NCI-H2081 treated with DMSO at 0.1 percent for 48 hours (cell line): ENCODE data around the gene CCL7.
"Not testable (repeated sequence)": the region's sequence is repeated elsewhere in the genome, so short reads cannot be mapped to it uniquely, and the experiment has no call there.

Experiments
- DNase-seq: peaks from one replicate; lab custom pipeline; 2025; lab: John Stamatoyannopoulos, UW

Gene CCL7

DNA sequence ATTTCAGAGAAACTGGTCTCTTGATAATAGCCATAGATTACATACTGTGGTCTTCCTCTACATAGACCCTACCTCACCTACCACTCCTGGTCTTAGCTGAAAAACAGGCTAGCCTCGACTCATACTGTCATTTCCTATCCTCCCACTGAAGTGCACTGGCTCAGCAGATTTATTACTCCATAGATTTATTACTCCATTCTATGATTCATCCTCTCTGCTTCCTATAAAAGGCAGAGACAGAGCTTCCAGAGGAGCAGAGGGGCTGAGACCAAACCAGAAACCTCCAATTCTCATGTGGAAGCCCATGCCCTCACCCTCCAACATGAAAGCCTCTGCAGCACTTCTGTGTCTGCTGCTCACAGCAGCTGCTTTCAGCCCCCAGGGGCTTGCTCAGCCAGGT lies at the start of gene CCL7:
CCL7 (plus strand) TSS at position 253 of the 400 bp plus-strand sequence; CDS start at position 323, 70 bp downstream.
- DNase-seq: no peak

DNA sequence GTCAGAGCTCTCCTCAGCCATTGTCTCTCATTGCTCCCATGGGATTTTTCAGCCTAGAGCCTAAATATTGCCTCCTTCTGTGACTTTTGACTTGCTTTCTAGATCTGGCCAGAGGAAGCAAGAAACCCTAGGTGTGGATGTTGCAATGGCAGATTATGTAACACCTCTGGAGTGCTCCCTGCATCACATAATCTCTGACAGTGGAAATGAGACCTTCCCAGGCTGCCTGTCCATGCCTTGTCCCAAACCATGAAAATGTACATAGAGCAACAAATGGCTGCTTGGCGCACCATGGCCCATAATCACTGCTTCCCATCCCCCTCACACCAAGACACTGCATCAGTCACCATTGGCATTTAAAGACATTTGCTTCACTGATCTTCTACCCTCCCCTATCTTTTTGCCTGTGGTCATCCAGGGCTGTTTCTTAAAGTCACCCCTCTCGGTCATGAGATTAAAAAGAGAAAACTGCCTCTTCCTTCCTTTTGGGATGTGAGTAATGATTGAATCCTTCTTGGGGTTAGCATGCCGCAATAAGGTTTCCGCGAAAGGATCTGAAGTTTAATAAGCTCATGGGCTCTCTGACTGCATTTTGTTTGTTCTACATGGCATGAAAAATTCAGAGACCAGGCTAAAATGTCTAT lies 49.1 kb upstream of the CCL7 start:
- DNase-seq: no peak

- no peak for DNase-seq
Measured at GRCh38 chr17:34221411-34221810, 48.6 kb upstream of the CCL7 start.

- no peak for DNase-seq
Measured at GRCh38 chr17:34222722-34223497, 47.1 kb upstream of the CCL7 start.

DNA sequence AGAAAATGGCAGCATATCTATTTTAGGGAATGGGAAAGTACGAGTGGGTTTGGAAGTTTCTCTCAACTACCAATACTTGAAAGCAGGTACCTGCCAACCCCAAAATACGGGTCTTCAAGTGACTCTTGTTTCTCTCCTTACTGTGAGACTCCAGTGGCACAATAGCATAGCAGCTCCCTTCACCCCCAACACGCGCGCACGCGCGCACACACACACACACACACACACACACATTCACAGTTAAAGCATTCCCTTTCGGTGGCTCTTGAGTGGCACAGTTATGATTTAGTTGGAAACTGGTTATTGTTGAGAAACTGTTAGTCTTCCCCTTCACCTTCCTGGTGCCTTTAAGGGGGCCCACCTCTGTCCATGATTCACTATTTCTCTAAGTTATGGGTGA lies 45.0 kb upstream of the CCL7 start:
- no peak for DNase-seq

GRCh38 chr17:34226011-34226743 lies 43.8 kb upstream of the CCL7 start:
- no peak for DNase-seq

- no peak for DNase-seq
Measured at GRCh38 chr17:34226744-34227034, 43.3 kb upstream of the CCL7 start.

DNA sequence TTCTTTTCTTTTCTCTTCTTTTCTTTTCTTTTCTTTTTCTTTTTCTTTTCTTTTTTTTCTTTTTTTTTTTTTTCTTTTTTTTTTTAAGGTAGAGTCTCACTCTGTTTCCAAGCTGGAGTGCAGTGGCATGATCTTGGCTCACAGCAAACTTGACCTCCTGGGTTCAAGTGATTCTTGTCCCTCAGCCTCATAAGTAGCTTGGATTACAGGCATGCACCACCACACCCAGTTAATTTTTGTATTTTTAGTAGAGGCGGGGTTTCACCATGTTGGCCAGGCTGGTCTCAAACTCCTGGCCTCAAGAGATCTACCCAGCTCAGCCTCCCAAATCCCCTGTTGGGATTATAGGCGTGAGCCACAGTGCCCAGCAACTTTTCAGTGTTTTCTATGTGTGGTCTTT lies 42.7 kb upstream of the CCL7 start:
- DNase-seq: not testable (repeated sequence)

GRCh38 chr17:34227707-34228106 lies 42.3 kb upstream of the CCL7 start:
- DNase-seq: no peak

DNA sequence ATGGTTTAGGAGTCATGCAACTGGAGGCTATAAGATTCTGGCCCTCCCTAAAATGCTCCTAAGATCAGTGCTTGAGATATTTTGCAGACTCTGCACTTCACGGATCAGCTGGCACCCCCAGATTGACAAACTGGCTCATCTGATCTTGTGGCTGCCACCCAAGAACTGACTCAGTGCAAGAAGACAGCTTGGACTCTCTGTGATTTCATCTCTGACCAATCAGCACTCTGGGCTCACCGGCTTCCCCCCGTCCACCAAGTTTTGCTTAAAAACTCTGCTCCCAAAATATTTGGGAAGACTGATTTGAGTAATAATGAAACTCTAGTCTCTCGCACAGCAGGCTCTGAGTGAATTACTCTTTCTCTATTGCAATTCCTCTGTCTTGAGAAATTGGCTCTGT lies 41.2 kb upstream of the CCL7 start:
- no peak for DNase-seq

DNA sequence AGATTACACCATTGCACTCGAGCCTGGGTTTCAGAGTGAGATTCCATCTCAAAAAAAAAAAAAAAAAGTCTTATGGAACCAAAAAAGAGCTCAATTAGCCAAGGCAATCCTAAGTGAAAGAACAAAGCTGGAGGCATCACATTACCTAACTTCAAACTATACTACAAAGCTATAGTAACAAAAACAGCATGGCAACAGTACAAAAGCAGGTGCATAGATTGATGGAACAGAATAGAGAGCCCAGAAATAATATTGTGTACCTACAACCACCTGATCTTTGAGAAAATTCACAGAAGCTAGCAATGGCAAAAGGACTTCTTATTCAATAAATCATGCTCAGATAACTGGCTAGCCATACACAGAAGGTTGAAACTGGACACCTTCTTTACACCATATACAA lies 39.7 kb upstream of the CCL7 start:
- no peak for DNase-seq

DNA sequence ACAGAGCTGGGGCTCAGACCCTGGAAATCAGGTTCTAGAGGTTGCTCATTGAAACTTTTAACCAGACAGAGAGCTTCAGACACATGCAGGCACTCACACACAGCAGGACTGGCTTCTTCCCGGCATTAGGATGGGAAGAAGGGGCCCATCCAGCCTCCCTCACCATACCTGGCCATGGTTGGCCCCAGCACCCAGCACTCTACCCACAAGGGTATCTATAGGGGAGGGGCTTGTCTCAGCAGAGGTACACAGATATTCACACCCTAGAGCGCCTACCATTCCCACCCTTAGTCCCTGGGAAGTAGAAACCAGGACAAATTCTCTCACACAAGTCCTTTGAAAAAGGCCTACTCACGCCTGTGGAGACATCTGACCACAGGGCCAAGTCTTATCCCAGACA lies 35.4 kb upstream of the CCL7 start:
- DNase-seq: no peak

DNA sequence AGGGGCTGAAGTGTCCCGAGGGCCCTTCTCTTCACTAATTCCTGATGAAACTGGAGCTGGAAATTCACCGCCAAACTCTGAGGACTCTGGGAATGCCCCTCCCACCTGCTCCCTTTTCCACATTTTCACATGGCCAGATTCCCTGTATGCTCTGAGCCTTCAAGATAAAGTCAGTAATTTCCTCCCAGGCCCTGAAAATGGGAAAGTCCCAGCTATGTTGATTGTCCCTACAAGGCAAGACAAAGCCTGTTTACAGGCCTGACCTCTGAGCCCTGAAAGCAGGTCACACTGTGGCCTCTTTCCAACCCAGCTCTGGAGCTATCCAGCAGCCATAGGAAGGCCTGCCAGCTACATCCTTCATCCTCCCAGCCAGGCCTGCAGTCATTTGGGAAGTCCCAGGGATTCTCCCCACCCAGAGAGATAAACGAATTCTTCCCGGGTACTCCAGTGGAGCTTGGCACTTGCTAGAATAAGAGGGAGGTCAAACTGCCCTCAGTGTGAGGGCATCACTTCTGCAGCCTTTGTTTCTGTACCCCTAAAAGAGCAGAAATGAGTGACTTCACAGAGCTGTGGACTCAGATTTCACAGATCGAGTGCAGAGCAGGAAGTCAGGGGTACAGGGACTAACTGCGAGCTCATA lies 34.5 kb upstream of the CCL7 start:
- DNase-seq: no peak

- DNase-seq: no peak
Measured at GRCh38 chr17:34236281-34236892, 33.6 kb upstream of the CCL7 start.

- DNase-seq: no peak
Measured at GRCh38 chr17:34237458-34237857, 32.6 kb upstream of the CCL7 start.

DNA sequence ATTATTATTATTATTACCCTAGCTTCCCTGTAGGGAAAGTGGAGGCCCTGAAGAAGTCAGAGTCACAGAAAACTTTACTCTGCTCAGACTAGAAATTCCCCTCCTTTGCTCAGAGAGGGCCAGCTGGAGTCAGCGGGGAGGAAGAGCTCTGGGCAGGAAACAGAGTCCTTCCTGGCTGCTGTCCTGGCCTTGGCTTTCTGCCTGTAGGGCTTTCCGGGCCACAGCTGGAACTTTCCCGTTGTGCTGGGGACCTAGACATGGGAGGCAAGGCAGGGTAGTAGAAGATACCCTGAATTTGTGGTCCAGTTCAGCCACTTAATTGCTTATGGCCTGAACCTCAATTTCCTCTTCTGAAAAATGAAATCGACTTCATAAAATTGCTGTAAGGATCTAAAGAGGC lies 29.0 kb upstream of the CCL7 start:
- DNase-seq: no peak

GRCh38 chr17:34242587-34243363 lies 27.2 kb upstream of the CCL7 start:
- no peak for DNase-seq

DNA sequence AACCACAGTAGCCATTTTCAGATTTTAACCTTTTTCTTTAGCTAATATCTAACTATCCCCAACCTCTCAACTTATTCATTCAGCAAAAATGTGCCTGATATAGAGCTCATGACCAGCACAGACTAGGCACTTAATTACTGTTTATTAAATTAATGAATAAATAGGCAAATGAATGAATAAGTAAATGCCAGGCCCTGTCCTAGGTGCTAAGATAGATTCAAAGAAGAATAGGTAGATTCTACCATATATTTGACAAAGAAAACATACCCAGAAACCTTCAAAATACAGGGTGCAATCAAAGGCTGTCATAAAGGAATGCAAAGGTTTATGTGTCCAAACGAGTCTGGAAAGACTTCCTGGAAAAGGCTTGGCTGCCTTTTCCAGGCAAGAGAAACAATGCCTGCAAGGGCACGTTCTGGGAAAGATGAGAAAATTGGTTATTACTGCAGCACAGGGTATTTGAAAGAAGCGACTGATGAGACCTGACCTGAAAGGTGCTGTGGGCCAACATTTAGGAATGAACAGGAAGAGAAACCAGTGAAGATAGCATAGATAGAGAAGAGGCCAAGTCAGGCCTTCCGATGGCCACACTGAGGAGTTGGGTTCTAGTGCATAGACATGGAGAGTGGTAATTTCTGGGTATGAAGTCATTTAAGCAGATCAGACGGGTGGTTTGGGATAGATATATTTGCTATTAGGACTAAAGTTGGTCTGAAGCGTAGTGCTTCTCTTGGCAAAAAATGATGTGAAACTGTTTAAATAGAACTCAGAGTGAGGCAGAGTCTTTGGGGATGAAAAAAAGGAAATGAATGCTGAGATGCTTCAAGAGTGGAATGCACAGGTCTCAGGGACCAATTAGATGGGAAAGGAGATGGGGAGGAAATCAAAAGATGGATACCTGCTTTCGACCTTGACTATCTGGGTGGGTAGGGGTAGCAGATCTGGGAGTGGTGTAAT lies 26.4 kb upstream of the CCL7 start:
- DNase-seq: no peak

DNA sequence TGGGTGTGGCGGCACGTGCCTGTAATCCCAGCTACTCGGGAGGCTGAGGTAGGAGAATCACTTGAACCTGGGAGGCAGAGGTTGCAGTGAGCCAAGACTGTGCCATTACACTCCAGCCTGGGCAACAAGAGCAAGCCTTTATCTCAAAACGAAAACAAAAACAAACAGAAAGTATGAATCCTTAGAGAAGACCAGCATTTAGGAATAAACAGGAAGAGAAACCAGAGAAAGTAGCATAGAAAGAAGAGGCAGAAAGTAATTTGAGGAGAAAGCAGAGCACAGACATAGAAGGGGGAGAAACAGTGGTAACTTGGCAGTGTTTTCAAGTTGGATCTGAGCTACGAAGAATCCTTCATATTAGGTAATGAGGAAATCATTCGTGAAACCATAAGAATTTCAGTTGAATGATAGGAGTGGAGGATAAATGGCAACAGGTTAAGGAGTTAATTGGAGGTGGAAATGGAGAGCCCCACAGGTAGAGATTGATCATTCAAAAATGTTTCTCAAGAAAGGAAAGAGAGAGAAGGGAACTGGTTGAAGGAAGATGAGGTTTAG lies 24.6 kb upstream of the CCL7 start:
- no peak for DNase-seq

- DNase-seq: no peak
Measured at GRCh38 chr17:34246446-34246845, 23.6 kb upstream of the CCL7 start.
